ENCODE data around the gene DGKA.
"Not testable (repeated sequence)": the region's sequence is repeated elsewhere in the genome, so short reads cannot be mapped to it uniquely, and the experiment has no call there.

DGKA gene

GRCh38 chr12:55919032-55919431, 11.9 kb upstream of the DGKA start:
- H3K4me1 ChIP-seq (ENCODE audit: control insufficient read depth, insufficient read depth, low read length); H3K27me3 ChIP-seq (ENCODE audit: control insufficient read depth in 1 of 2, insufficient read depth in 2 of 2, low read length in 2 of 2); H3K4me3 ChIP-seq (ENCODE audit: low read length in 2 of 2); H3K27ac ChIP-seq (ENCODE audit: low read length); H3K36me3 ChIP-seq (ENCODE audit: control insufficient read depth in 2 of 2, insufficient read depth in 2 of 2, low read length in 2 of 2); H3K9ac ChIP-seq (ENCODE audit: low read length in 2 of 2); H3K9me3 ChIP-seq (ENCODE audit: control insufficient read depth in 2 of 2, low read length in 2 of 2): not testable (repeated sequence)

DNA sequence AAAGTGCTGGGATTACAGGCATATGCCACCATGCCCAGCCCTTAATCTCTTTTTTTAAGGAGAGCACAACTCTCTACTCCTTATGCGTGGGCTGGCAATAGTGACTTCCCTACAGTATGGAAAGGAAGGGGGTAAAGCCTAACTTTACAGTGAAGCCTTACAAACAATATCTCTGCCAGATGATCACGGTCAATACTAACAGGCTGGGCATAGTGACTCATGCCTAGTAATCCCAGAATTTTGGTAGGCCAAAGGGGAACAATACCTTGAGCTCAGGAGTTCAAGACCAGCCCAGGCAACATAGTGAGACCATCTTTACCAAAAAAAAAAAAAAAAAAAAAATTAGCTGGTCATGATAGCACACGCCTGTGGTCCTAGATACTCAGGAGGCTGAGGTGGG, 8.8 kb upstream of the DGKA start:
- Histone ChIP-seq H3K27ac (ENCODE audit: low read length) (no peak overlapping the region), H3K36me3 (ENCODE audit: control insufficient read depth in 2 of 2, insufficient read depth in 2 of 2, low read length in 2 of 2) (peaks cover 4 to 7% of the 10 kb centered on the region in 2 donors), H3K4me3 (ENCODE audit: low read length in 2 of 2) (no peak overlapping the region), H3K9ac (ENCODE audit: low read length in 2 of 2) (no peak overlapping the region), H3K9me3 (ENCODE audit: control insufficient read depth in 2 of 2, low read length in 2 of 2) (no peaks in the 10 kb centered on the region), H3K4me1 (ENCODE audit: control insufficient read depth, insufficient read depth, low read length) (peaks cover 6% of the 10 kb centered on the region), H3K27me3 (ENCODE audit: control insufficient read depth in 1 of 2, insufficient read depth in 2 of 2, low read length in 2 of 2) (no peaks in the 10 kb centered on the region)

DNA sequence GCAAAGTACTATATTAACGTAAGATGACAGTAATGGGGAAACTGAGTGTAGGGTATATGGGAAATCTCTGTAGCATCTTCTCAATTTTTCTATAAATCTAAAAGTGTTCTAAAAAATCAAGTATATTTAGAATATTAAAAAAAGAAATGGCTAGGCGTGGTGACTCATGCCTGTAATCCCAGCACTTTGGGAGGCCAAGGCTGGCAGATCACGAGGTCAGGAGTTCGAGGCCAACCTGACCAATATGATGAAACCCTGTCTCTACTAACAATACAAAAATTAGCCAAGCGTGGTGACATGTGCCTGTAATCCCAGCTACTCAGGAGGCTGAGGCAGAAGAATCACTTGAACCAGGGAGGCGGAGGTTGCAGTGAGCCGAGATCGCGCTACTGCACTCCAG, 7.3 kb upstream of the DGKA start:
- H3K9me3 ChIP-seq (ENCODE audit: control insufficient read depth in 2 of 2, low read length in 2 of 2); H3K27me3 ChIP-seq (ENCODE audit: control insufficient read depth in 1 of 2, insufficient read depth in 2 of 2, low read length in 2 of 2); H3K9ac ChIP-seq (ENCODE audit: low read length in 2 of 2); H3K27ac ChIP-seq (ENCODE audit: low read length); H3K36me3 ChIP-seq (ENCODE audit: control insufficient read depth in 2 of 2, insufficient read depth in 2 of 2, low read length in 2 of 2); H3K4me3 ChIP-seq (ENCODE audit: low read length in 2 of 2): not testable (repeated sequence)
- peaks cover 14% of the 10 kb centered on the region for H3K4me1 ChIP-seq (ENCODE audit: control insufficient read depth, insufficient read depth, low read length)

DNA sequence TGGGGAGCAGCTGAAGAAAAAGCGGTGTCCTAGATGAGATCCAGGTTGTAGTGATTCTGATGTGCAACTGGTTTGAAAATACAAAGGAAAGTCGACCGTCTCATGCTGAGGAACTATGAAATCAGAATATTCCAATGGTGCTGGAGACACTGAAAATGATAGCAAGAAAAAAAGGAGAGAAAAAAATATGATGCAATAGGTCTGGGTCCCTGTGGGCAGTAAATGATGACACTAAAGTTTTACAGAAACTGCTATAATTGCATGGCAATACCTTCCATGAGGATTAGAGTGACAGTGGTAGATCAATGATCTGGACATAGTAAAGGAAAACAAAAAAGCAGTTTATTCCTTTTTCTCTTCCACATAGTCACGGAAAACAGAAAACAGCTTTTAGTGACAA, 5.6 kb upstream of the DGKA start:
- H3K4me1 ChIP-seq (ENCODE audit: control insufficient read depth, insufficient read depth, low read length), result peaks cover 22% of the 10 kb centered on the region
- H3K9me3 ChIP-seq (ENCODE audit: control insufficient read depth in 2 of 2, low read length in 2 of 2), result no peaks in the 10 kb centered on the region
- H3K27ac ChIP-seq (ENCODE audit: low read length), result no peak overlapping the region
- peaks cover 4 to 7% of the 10 kb centered on the region in 2 donors for H3K36me3 ChIP-seq (ENCODE audit: control insufficient read depth in 2 of 2, insufficient read depth in 2 of 2, low read length in 2 of 2)
- no peak overlapping the region for H3K4me3 ChIP-seq (ENCODE audit: low read length in 2 of 2)
- no peaks in the 10 kb centered on the region for H3K27me3 ChIP-seq (ENCODE audit: control insufficient read depth in 1 of 2, insufficient read depth in 2 of 2, low read length in 2 of 2)
- no peak overlapping the region for H3K9ac ChIP-seq (ENCODE audit: low read length in 2 of 2)

DNA sequence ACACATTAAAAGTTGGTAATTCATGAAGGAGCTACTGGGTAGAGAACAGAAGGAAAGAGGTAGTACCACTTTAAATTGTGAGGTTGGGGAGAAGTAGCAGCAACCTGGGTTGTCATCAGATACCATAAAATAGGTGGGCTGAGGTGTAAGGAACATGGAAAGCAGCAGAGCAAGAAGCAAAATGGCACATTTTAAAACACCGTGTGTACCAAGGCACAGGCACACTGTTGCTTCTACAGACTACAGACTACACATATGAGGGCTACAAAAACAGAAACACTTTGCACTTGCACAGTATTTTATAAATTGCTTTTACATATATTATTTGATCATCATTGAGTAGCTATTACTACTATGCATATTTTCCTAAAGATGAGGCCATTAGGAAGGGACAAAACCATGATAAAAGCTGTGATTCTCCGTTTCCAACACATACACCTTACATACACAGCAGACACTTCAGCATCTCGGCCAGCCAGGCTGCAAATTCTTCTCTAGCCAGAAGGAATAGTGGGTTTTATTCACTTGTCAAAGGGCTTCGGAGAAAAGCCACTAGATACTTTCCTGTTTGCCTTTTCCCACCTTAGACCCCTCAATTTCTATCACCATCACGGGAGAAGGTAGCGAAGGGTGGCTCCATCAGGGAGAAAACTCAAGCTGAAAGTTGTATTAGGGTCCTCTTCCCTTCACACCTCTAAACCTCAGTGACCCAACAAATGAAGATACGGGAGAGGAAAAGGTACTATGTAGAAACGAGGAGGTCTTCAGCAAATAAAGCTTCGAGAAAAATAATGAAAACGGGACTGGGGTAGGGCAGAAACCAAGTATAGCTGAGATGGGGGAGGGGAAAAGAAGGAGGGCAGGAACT, 4.9 kb upstream of the DGKA start:
- H3K4me1 ChIP-seq (ENCODE audit: control insufficient read depth, insufficient read depth, low read length), result peaks cover 29% of the 10 kb centered on the region
- no peaks in the 10 kb centered on the region for H3K27me3 ChIP-seq (ENCODE audit: control insufficient read depth in 1 of 2, insufficient read depth in 2 of 2, low read length in 2 of 2)
- no peaks in the 10 kb centered on the region for H3K9me3 ChIP-seq (ENCODE audit: control insufficient read depth in 2 of 2, low read length in 2 of 2)
- H3K9ac ChIP-seq (ENCODE audit: low read length in 2 of 2), result peak overlapping the region; percentile 98 to 99
- peak overlapping the region; percentile 97 to 99 for H3K4me3 ChIP-seq (ENCODE audit: low read length in 2 of 2)
- H3K36me3 ChIP-seq (ENCODE audit: control insufficient read depth in 2 of 2, insufficient read depth in 2 of 2, low read length in 2 of 2), result peaks cover 4 to 7% of the 10 kb centered on the region in 2 donors
- H3K27ac ChIP-seq (ENCODE audit: low read length), result peak overlapping the region; percentile 98

DNA sequence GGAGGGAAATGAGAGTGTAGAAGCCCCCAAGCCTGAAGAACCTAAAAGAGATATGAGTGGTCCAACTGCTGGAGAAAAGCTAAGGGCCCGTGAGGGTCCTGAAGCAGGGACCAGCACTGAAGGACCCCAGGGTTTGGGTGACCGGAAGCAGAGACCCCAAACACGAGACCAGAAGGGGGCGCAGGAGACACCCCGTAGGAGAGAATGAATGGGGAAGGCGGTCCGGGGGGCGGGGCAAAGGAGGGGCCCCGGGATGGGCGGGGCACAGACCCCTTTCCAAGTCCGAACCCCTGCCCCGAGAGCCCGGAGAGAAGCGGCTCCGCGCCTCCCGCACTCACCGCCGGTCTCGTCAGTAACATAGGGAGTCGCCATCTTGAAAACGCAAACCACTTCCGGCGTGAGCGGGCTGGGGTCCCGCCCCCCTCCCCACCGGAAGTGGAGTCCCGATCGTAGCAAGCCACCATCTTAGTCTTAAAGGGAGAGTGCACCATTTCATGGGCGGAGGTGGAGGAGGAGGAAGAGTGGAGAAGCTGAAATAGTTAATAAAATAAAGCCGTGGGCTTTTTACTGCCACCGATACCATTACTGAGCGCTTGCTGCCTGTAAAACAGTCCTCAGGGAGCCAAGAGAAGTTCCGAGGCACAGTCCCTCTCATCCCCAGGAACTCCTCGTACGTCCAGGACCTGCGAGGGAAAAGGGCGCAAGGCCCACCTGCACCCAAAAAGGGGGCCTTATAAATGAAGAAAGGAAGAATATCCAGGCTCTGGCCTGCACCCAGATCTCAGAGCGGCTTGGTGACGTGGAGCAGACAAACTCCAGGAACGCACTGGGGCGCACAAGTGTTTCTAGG, 4.0 kb upstream of the DGKA start:
- peaks cover 35% of the 10 kb centered on the region for H3K4me1 ChIP-seq (ENCODE audit: control insufficient read depth, insufficient read depth, low read length)
- H3K9ac ChIP-seq (ENCODE audit: low read length in 2 of 2), result peak overlapping the region; percentile 98 to 99
- H3K4me3 ChIP-seq (ENCODE audit: low read length in 2 of 2), result peak overlapping the region; percentile 97 to 99
- no peaks in the 10 kb centered on the region for H3K9me3 ChIP-seq (ENCODE audit: control insufficient read depth in 2 of 2, low read length in 2 of 2)
- no peaks in the 10 kb centered on the region for H3K27me3 ChIP-seq (ENCODE audit: control insufficient read depth in 1 of 2, insufficient read depth in 2 of 2, low read length in 2 of 2)
- H3K27ac ChIP-seq (ENCODE audit: low read length), result peak overlapping the region; percentile 98
- H3K36me3 ChIP-seq (ENCODE audit: control insufficient read depth in 2 of 2, insufficient read depth in 2 of 2, low read length in 2 of 2), result peaks cover 3 to 4% of the 10 kb centered on the region in 2 donors

DNA sequence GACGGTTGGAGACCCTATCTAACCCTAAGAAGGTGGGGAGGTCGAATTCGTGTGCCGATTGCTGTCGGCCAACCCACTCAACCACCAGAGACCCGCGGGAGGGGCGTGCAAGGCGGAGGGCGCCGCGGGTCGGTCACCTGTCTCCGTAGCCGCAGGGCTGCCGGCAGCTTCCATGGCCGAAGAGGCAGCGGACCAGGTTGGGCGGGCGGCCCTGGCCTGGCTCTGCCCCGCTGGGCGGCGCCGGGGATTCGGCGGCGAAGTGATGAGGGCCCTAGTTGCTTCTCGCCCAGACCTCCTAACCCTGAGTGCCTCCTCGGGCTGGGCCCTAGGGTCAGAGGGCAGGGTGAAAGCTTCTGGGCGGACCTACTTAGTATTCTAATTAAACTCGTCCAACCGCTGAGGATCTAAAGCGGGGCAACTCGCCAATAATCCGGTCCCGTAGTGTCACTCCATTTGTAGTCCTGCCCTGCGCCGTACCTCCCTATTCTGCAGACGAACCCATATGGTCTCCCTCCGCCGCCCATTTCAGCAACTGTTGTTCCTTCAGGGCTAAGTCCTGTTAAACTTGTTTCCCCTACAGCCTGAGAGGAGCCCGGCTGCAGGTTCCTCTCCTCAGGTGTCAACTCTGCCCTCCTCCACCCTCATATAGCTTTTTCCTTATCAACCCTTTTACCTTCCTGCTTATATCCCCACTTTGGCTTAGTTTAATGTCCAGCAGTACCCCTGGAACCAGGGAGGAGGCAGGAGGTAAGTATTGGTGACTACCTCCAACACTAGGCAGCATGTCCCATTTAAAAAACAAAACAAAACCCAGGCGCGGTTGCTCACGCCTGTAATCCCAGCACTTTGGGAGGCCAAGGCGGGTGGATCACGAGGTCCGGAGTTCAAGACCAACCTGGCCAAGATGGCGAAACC, 3.1 kb upstream of the DGKA start, which contains the start of gene PYM1:
Gene PYM1, minus strand, starts transcription at position 307 of the 915 bp plus-strand sequence. Its CDS starts 133 bp downstream, at position 174.
- no peaks in the 10 kb centered on the region for H3K27me3 ChIP-seq (ENCODE audit: control insufficient read depth in 1 of 2, insufficient read depth in 2 of 2, low read length in 2 of 2)

DNA sequence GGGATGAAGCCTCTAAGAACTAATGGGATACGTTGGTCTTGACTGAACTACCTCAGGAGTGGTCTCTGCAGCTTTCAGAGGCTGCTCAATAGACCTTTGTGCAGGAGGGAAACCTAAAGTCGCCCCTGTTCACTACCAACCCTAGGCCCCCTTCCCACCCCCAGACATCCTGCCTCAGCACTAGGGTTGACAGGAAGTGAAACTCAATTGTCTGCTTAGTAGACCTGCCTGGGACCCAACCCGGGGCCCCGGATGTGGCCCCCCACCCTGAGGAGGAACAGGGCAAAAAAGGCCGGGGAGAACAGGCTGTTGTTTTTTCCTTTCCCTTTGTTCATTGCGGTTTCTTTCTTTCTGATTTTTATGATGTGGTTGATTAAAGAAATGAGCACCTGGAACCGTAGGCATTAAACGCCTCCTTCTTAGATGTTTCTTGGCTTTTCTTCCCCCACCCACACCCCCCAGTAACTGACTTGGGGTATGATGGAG, 1.6 kb upstream of the DGKA start:
- Histone ChIP-seq H3K36me3 (ENCODE audit: control insufficient read depth in 2 of 2, insufficient read depth in 2 of 2, low read length in 2 of 2) (no peaks in the 10 kb centered on the region), H3K27ac (ENCODE audit: low read length) (no peak overlapping the region), H3K9me3 (ENCODE audit: control insufficient read depth in 2 of 2, low read length in 2 of 2) (no peaks in the 10 kb centered on the region), H3K9ac (ENCODE audit: low read length in 2 of 2) (no peak overlapping the region), H3K4me1 (ENCODE audit: control insufficient read depth, insufficient read depth, low read length) (peaks cover 41% of the 10 kb centered on the region), H3K27me3 (ENCODE audit: control insufficient read depth in 1 of 2, insufficient read depth in 2 of 2, low read length in 2 of 2) (no peaks in the 10 kb centered on the region), H3K4me3 (ENCODE audit: low read length in 2 of 2) (no peak overlapping the region)

More for the DNA sequence above, 3.1 kb upstream of the DGKA start, which contains the start of gene PYM1:
- Histone ChIP-seq H3K9ac (ENCODE audit: low read length in 2 of 2) (peak within 1 kb of the TSS; percentile 98 to 99), H3K9me3 (ENCODE audit: control insufficient read depth in 2 of 2, low read length in 2 of 2) (no peaks in the 10 kb centered on the region), H3K4me3 (ENCODE audit: low read length in 2 of 2) (peak within 1 kb of the TSS; percentile 97 to 99), H3K27ac (ENCODE audit: low read length) (peak within 1 kb of the TSS; percentile 98), H3K4me1 (ENCODE audit: control insufficient read depth, insufficient read depth, low read length) (peaks cover 41% of the 10 kb centered on the region), H3K36me3 (ENCODE audit: control insufficient read depth in 2 of 2, insufficient read depth in 2 of 2, low read length in 2 of 2) (no peaks in the 10 kb centered on the region)

GRCh38 chr12:55931317-55931779, 386 bp downstream of the DGKA start:
- Histone ChIP-seq H3K9ac (ENCODE audit: low read length in 2 of 2) (peak overlapping the region; percentile 78 to 80), H3K27ac (ENCODE audit: low read length) (peak overlapping the region; percentile 76), H3K36me3 (ENCODE audit: control insufficient read depth in 2 of 2, insufficient read depth in 2 of 2, low read length in 2 of 2) (no peaks in the 10 kb centered on the region), H3K27me3 (ENCODE audit: control insufficient read depth in 1 of 2, insufficient read depth in 2 of 2, low read length in 2 of 2) (no peaks in the 10 kb centered on the region), H3K9me3 (ENCODE audit: control insufficient read depth in 2 of 2, low read length in 2 of 2) (no peaks in the 10 kb centered on the region), H3K4me1 (ENCODE audit: control insufficient read depth, insufficient read depth, low read length) (peaks cover 37% of the 10 kb centered on the region), H3K4me3 (ENCODE audit: low read length in 2 of 2) (peak overlapping the region; percentile 61 to 86)

Data from stomach smooth muscle (tissue), 2 donors.